ENCODE results near the gene CAMK1D.

Gene CAMK1D

GRCh38 chr10:12774204-12774894 lies 425.0 kb downstream of the CAMK1D start:
- DNase-seq, result no peak

- no peak for DNase-seq
Observed at GRCh38 chr10:12777840-12778585, 428.7 kb downstream of the CAMK1D start.

GRCh38 chr10:12780634-12781601 lies 431.6 kb downstream of the CAMK1D start:
- DNase-seq, result no peak

GRCh38 chr10:12781976-12782375 lies 432.6 kb downstream of the CAMK1D start:
- DNase-seq, result no peak

- DNase-seq, result no peak
Observed at GRCh38 chr10:12782537-12782936, 433.2 kb downstream of the CAMK1D start.

GRCh38 chr10:12783293-12783692 lies 433.9 kb downstream of the CAMK1D start:
- DNase-seq, result no peak

GRCh38 chr10:12784646-12785045 lies 435.3 kb downstream of the CAMK1D start:
- DNase-seq, result no peak

GRCh38 chr10:12785415-12785831 lies 436.1 kb downstream of the CAMK1D start:
- DNase-seq, result no peak

GRCh38 chr10:12787297-12787696 lies 437.9 kb downstream of the CAMK1D start:
- no peak for DNase-seq

GRCh38 chr10:12788277-12788676 lies 438.9 kb downstream of the CAMK1D start:
- no peak for DNase-seq

- no peak for DNase-seq
Observed at GRCh38 chr10:12790270-12790669, 440.9 kb downstream of the CAMK1D start.

GRCh38 chr10:12791728-12792127 lies 442.4 kb downstream of the CAMK1D start:
- DNase-seq, result no peak

- DNase-seq, result no peak
Observed at GRCh38 chr10:12792889-12793556, 443.7 kb downstream of the CAMK1D start.

GRCh38 chr10:12795315-12796110 lies 446.2 kb downstream of the CAMK1D start:
- no peak for DNase-seq

GRCh38 chr10:12796401-12797160 lies 447.2 kb downstream of the CAMK1D start:
- DNase-seq, result no peak

GRCh38 chr10:12797471-12798262 lies 448.3 kb downstream of the CAMK1D start:
- DNase-seq, result no peak

- DNase-seq, result no peak
Observed at GRCh38 chr10:12799144-12799543, 449.8 kb downstream of the CAMK1D start.

- DNase-seq, result no peak
Observed at GRCh38 chr10:12799714-12800113, 450.4 kb downstream of the CAMK1D start.

GRCh38 chr10:12800302-12800701 lies 451.0 kb downstream of the CAMK1D start:
- DNase-seq, result no peak

Measured in effector CD8-positive, alpha-beta T cell (primary cell).